Fibroblast of pulmonary artery (primary cell): ENCODE measurements around the gene DSTYK.

Experiments used
- DNase-seq: peaks from one replicate; pipeline ENCODE4 v3.0.0-alpha.2; 2010; ENCODE audit warnings: low read depth
- H3K4me3 ChIP-seq: replicated peaks from 2 replicates; pipeline ENCODE4 v1.5.1; 2011; ENCODE audit warnings: low read depth, mild to moderate bottlenecking, control low read depth, low read length, moderate library complexity
- TF ChIP-seq, protein P1 (sequence below): IDR thresholded peaks from 2 replicates; pipeline ENCODE4 v1.5.1; 2011; ENCODE audit warnings: mild to moderate bottlenecking, control low read depth, low read length, inconsistent platforms; ENCODE audit errors: missing control alignments

The DSTYK gene

DNA sequence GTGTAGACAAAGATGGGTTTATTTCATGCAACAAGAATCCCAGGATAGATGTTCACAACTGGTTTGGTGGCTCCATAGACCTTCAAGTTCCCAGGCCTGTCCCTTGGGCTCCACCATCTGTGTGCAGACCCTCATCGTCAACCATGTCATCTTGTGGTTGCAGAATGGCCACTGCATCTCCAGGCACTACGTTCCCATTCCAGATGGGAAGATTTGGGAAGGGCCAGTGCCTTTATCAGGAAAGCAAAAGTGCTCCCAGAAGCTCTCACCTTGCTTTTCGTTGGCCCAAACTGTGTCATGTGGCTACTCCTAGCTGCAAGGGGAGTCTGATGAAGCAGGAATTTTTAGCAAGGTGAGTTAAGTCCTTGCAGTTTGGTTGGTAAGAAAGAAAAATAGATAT is 29.1 kb upstream of the DSTYK start:
- no peak overlapping the region for H3K4me3 ChIP-seq
- TF ChIP-seq, protein P1, sequence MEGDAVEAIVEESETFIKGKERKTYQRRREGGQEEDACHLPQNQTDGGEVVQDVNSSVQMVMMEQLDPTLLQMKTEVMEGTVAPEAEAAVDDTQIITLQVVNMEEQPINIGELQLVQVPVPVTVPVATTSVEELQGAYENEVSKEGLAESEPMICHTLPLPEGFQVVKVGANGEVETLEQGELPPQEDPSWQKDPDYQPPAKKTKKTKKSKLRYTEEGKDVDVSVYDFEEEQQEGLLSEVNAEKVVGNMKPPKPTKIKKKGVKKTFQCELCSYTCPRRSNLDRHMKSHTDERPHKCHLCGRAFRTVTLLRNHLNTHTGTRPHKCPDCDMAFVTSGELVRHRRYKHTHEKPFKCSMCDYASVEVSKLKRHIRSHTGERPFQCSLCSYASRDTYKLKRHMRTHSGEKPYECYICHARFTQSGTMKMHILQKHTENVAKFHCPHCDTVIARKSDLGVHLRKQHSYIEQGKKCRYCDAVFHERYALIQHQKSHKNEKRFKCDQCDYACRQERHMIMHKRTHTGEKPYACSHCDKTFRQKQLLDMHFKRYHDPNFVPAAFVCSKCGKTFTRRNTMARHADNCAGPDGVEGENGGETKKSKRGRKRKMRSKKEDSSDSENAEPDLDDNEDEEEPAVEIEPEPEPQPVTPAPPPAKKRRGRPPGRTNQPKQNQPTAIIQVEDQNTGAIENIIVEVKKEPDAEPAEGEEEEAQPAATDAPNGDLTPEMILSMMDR, result no peak
- DNase-seq, result no peak

DNA sequence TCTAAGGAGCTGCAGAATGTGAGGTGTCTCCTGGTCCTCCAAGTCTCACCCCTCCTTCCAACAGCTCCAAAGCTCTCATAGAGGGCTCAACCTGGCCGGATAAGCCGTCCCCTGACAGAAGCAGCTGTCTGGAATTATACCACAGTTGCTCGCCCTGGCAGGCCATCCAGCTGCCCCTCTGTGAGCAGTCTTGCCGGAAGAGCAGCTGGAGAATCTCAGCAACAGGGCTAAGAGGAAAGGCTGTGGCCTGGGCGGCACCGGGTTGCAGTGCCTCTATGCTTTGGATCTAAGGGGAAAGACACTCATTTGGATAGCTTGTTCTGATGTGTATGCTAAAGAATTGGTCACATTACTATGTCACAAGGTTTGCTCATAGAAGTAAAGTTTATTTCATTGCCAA is 28.6 kb upstream of the DSTYK start:
- DNase-seq, result no peak
- no peak overlapping the region for H3K4me3 ChIP-seq
- TF ChIP-seq, protein P1, result no peak

DNA sequence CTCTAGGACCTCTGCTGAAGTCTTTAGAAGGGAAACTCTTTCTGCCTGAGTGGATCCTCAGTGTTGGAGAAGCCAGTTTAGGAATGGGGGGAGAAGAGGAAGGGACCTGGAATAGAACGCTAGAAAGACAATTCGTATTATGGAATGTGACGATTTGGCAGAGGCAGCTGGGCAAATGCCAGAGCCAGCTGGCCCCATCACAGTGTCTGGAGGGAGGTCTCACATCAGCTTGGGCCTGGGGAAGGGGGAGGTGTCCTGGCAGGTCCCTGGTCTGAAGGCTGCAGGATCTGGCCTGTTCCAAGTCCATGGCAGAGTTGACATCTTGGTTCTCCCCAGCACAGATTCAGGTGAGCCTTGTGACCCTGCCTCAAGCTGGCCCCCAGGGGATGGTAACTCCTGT is 27.6 kb upstream of the DSTYK start:
- TF ChIP-seq, protein P1, result no peak
- DNase-seq, result no peak
- H3K4me3 ChIP-seq, result no peak overlapping the region

DNA sequence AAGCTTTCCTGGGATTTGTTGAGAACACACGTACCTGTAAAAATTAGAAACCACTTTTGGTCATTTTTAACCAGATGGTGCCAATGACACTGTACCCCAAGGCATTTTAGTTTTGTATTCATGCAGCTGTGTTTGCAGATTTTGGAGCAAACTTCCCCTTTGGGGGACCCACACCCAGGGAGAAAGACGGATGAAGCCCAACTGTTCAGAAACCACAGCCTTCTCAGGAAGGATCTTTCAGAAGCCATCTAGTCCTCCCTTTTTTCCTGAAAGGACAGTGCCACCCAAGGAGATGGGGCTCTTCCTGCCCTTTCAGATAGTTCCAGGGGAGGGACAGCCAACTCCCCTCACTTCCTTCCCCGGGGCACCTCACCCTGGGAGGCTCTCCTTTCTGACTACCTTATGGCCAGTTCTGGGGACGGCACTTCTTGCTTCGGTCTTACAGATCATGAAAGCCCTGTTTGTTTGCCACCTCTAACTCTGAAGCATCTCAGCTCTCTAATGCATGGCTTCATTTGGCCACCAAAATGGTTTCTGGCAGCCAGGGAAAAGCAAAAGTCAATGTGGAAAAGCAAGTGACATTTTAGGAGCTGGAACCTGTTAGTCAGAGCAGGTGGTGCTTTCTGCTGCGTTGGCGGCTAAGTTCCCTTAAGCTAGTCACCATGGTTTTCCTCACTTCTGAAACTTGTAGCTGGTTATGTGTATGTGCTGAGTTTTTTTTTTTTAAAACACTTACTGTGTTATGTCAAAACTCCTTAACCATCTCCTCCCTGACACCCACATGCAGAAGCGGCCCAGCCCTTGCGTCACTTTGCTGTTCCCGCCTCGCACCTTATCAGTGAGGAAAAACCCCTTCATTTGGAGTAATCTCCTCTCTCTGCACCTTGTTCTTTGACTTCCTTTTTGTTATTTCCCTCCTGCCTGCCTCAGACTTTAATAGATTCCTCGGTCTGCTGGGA is 26.3 kb upstream of the DSTYK start:
- DNase-seq, result no peak
- TF ChIP-seq, protein P1, result no peak
- H3K4me3 ChIP-seq, result no peak overlapping the region

DNA sequence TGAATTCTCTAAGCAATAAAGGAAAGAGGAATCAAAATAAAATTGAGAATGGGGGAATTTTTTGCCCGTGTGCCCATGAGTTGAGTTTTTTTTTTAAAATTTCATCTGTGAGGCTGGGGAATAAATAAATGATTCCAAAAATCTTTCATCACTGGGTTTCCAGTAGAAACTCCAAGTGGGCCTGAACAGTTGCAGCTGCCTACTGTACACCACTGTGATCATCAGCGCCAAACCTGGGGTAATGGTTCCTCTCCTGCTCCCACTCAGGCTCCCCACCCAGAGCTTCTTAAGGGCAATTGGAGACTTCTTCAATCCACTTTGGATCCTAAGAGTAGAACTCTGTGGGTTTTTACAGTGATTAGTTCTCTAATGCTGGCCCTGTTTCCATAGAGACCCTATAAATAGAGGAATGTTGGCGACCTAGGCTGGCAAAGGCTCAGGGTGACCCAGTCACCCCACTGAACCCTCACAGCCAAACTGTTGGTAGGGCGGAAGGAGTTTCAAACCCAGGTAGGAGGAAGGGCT is 25.5 kb upstream of the DSTYK start:
- DNase-seq, result no peak
- TF ChIP-seq, protein P1, result no peak
- no peak overlapping the region for H3K4me3 ChIP-seq

DNA sequence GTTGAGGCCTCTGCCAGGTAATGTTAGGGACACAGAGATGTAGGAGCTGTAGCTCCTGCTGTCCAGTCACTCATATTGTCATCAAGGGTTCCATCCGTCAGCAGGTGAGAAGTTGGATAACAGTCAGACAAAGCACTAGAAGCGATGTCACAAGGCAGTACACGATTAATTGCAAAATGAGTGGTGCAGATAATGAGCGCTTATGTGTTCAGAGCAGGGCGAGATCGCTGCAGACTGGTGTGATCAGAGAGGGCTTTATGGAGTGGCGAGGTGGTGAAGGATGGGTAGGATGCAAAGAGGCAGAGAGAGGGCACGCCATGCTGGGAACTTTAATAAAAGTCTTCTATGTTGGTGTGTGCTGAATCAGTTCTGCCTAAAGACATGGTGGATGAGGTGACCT is 25.0 kb upstream of the DSTYK start:
- H3K4me3 ChIP-seq, result no peak overlapping the region
- DNase-seq, result no peak
- TF ChIP-seq, protein P1, result no peak
